Activated CD8-positive, alpha-beta T cell treated with anti-CD3 and anti-CD28 coated beads, Interleukin-2, amount 10 ng/mL, durations not matched to agents 7 days and 5 days (primary cell): ENCODE data around the gene SULT4A1. TPM values are rescaled to one million over a fixed set of nuclear protein-coding genes. Genes with fewer than 3 reads are reported as not detected.

Experiments used
- ATAC-seq: fragments of 150-1000 bp; cut with Tn5 transposase; one replicate; pipeline ENCODE4 v1.10.0; 2021; ENCODE audit warnings: moderate library complexity
- CTCF ChIA-PET: fragments of 350-600 bp; sonication (Branson Sonifier 250); formaldehyde crosslinking; loops from one replicate; lab custom pipeline; 2021; ENCODE audit warnings: antibody characterized with exemption; lab: Charles Lee
- POLR2A ChIA-PET: fragments of 350-600 bp; sonication (Branson Sonifier 250); formaldehyde crosslinking; loops from one replicate; lab custom pipeline; 2021; ENCODE audit warnings: antibody characterized with exemption; lab: Charles Lee
- DNase-seq: peaks from one replicate; pipeline ENCODE4 v3.0.0-alpha.2; 2020
- H3K27ac Mint-ChIP-seq: one replicate; pipeline ENCODE4 v1.8.0; 2021; ENCODE audit warnings: mild to moderate bottlenecking, mixed read lengths
- H3K27me3 Mint-ChIP-seq: one replicate; pipeline ENCODE4 v1.8.0; 2021; ENCODE audit warnings: low read depth, mixed read lengths
- H3K36me3 Mint-ChIP-seq: one replicate; pipeline ENCODE4 v1.8.0; 2021; ENCODE audit warnings: low read depth, mixed read lengths
- H3K4me1 Mint-ChIP-seq: one replicate; pipeline ENCODE4 v1.8.0; 2021; ENCODE audit warnings: low read depth, mixed read lengths
- H3K4me3 Mint-ChIP-seq: one replicate; pipeline ENCODE4 v1.8.0; 2021; ENCODE audit warnings: mild to moderate bottlenecking, mixed read lengths
- H3K9me3 Mint-ChIP-seq: one replicate; pipeline ENCODE4 v1.8.0; 2022; ENCODE audit warnings: mixed read lengths; ENCODE audit not compliant: insufficient read depth
- total RNA-seq, 2 experiments: library from RNA; stranded (reverse); gene quantifications; one replicate each; pipeline ENCODE4 v1.2.3, GENCODE V29; 2021

SULT4A1 gene
- total RNA-seq, 2 experiments from 2014 or later, result not detected

DNA sequence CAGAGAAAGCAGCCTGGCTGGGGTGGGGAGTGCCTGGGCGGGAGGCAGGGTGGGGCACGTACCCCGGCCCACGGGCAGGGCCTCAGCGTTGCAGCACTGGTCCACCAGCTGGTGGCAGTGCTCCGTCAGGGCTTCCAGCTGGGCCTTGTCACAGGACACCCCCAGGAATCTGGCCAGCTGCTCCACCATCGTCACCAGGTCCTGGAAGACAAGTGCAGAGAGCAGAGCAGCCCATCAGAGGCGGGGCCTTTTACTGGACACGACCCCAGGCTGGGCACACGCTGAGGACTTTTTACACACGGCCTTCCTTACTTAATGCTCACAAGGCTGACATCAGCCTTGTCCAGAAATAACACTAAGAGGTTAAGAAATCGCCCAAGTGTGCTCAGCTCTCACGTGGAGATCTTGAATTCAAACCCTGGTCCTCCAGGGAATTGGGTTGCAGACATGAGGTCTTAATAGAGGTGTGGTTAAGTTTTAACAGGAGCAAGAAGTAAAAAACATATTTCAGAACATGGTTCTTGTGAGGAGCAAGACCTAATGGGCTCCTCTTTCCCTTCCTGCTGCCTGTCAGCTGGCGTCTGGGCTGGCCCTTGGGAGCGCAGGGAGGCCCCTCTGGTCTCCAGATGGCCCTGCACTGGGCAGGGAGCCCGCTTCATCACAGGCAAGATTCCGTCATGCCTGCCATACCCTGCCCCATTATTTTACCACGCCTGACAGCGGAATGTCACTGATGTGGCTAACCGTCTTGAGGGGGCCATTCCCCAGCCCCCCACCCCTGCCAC is 33.1 kb downstream of the SULT4A1 start:
- Mint-ChIP-seq H3K9me3 (no peaks in the 10 kb centered on the region), H3K27me3 (peaks cover 3% of the 10 kb centered on the region), H3K36me3 (no peaks in the 10 kb centered on the region), H3K4me1 (no peaks in the 10 kb centered on the region), H3K4me3 (no peak overlapping the region), H3K27ac (no peak overlapping the region)
- ATAC-seq (no peak), DNase-seq (no peak)
- ChIA-PET POLR2A (no interaction called here), CTCF (no interaction called here)

DNA sequence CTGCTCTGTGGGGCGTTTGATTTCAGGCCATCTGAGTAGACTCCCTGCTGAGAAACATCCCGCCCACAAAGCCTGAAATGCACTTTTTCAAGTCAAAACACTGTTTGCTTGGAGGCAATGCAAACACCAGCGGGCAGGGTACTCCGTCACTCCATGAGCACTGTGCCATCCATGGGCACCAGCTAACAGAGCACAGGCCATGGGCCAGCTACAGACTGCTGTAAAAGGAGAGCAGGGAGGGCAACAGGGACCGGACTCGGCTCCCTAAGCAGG is 33.7 kb downstream of the SULT4A1 start:
- CTCF ChIA-PET, result no interaction called here
- DNase-seq, result no peak
- H3K27me3 Mint-ChIP-seq, result peaks cover 3% of the 10 kb centered on the region
- H3K36me3 Mint-ChIP-seq, result no peaks in the 10 kb centered on the region
- H3K9me3 Mint-ChIP-seq, result no peaks in the 10 kb centered on the region
- ATAC-seq, result no peak
- POLR2A ChIA-PET, result no interaction called here
- no peaks in the 10 kb centered on the region for H3K4me1 Mint-ChIP-seq
- H3K4me3 Mint-ChIP-seq, result no peak overlapping the region
- H3K27ac Mint-ChIP-seq, result no peak overlapping the region

DNA sequence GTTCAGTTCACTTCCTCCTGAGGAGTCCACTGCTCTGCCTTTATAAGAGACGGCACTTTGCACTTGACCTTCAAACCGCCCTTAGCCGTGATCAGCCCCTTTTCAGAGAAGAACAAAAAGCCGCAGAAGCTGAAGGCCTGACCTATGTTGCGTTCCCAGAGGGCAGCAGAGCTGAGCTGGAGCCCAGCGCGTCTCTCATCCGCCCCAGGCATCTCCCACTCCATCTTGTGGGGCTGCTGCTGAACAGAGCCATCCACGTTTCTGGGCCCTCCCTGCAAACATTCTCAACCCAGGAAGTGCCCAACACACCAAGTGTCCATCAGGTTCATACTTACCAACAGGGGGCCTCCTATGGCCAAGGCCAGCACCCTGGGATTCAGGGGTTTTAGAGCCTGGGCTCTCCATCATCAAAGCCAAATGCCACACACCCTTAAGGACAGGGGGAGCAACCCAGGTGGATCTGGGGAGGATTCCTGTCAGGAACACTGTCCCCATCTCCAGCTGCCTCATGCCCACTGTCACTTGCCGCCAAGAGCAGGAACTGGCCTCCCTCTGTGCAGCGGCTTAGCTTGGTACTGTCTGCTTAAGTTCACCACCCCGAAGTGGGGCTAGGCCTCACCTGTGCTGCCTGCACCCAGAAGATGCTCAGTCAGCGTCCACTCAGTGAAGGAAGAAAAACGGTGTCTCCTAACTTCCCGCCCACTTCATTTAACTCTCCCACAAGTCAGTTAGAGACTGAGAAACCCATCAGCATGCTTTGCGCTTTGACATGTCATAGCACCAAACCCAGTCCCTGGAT is 34.2 kb downstream of the SULT4A1 start:
- no peak overlapping the region for H3K4me3 Mint-ChIP-seq
- H3K36me3 Mint-ChIP-seq, result no peaks in the 10 kb centered on the region
- ATAC-seq (no peak), DNase-seq (no peak)
- no peaks in the 10 kb centered on the region for H3K4me1 Mint-ChIP-seq
- CTCF ChIA-PET, result no interaction called here
- peaks cover 3% of the 10 kb centered on the region for H3K27me3 Mint-ChIP-seq
- no peaks in the 10 kb centered on the region for H3K9me3 Mint-ChIP-seq
- POLR2A ChIA-PET, result no interaction called here
- H3K27ac Mint-ChIP-seq, result no peak overlapping the region

DNA sequence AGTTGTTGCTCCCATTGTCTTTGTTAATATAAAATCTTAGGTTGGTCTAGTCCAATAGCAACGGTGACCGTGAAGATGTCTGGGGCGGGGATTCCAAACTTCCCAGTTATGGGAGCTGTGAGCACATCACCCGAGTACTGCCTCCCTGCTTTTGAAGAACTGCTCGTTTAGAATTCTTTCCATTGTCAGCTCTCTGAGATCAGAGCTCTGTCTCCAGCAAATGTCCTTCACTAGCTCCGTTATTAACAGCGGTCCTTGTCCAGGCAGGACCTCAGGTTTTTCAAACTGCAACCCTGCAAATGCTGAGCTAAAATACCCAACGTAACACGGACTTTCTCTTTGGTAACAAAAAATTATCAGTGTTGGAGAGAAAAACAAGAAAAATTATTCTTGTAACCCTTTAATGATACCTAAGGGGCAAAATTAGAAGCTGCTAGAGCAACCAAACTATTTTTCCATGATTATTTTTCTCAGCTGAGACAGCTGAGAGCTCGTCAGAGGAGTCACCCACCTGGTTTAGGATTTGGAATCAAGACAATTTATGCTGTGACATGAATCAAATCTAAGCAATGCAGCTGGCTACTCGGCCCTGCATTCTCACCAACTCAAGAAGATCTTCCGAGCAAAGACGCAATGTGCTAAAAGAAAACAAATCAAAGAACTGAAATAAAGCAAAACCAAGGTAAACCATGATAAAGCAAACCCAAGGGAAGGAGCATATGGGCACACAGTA is 35.1 kb downstream of the SULT4A1 start:
- no peak overlapping the region for H3K27ac Mint-ChIP-seq
- no peaks in the 10 kb centered on the region for H3K9me3 Mint-ChIP-seq
- ChIA-PET CTCF (interaction anchor here (0.7 to 1.2 kb wide), 2 partner anchors 55 to 119 kb away, joined by 3 read pairs; no protein-coding TSS in a partner anchor), POLR2A (no interaction called here)
- H3K4me1 Mint-ChIP-seq, result no peaks in the 10 kb centered on the region
- no peak for DNase-seq
- no peak overlapping the region for H3K4me3 Mint-ChIP-seq
- no peak for ATAC-seq
- H3K27me3 Mint-ChIP-seq, result peaks cover 3% of the 10 kb centered on the region
- no peaks in the 10 kb centered on the region for H3K36me3 Mint-ChIP-seq

DNA sequence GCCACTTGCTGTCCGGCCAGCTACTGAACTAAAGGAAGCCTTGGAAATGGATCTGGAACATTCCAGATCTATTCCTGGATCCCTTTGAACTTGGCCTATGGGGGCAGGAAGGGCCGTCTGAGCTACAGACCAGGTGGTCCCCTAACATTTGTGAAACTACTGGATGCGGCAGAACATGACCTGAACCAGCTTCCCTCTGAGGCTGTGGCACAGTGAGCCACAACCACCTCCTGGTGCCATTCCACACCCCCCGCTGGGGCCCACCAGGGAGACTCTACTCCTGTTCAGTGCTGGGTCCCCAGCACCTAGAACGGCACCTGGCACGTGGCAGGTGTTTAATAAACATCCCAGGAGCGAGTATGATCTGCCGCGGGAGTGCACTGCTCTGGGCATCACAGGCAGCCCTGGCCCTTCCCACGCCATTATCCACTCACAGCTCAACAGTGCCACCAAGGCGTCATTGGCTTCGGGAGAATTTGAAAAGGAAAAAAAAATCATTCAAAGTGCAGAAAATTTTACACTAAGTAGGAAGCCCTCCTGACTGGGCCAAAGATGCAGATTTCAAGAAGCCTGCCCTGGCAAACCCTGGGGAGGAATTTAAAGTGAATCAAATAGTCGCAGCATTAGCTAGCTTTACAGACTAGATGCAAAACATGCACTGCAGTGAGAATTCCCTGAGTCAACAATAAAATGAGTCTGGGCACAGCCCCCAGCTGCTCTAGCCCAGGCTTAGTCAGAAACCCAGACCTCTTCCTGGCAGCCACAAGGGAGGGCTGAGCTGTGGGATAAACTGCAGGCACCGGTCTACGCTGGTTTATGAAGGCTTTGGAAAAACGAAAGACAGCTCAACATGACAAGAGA is 35.9 kb downstream of the SULT4A1 start:
- ChIA-PET CTCF (interaction anchor here (0.7 to 1.2 kb wide), 2 partner anchors 56 to 120 kb away, joined by 3 read pairs; no protein-coding TSS in a partner anchor), POLR2A (no interaction called here)
- no peak for ATAC-seq
- peaks cover 3% of the 10 kb centered on the region for H3K27me3 Mint-ChIP-seq
- no peak overlapping the region for H3K27ac Mint-ChIP-seq
- no peaks in the 10 kb centered on the region for H3K4me1 Mint-ChIP-seq
- DNase-seq, result no peak
- H3K4me3 Mint-ChIP-seq, result no peak overlapping the region
- no peaks in the 10 kb centered on the region for H3K36me3 Mint-ChIP-seq
- H3K9me3 Mint-ChIP-seq, result no peaks in the 10 kb centered on the region

DNA sequence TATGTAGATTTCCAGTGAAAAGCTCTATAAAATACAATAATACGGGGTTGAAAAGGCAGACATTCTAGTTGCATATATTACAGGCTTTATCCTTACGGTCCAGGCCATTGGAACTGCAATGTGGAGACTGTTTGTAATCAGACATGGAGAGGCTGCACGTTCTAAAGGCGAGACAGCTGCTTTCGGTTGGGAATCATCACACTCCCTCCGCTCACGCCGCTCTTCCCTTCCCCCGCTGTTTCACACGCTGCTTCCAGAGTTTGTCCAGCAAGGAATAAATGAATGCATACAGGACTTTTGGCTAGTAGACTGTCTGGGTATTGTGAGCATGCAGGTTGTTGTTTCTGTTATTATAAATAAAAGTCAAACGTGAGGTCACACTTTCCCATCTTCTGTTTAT is 36.7 kb downstream of the SULT4A1 start:
- POLR2A ChIA-PET, result no interaction called here
- Mint-ChIP-seq H3K27ac (no peak overlapping the region), H3K36me3 (no peaks in the 10 kb centered on the region), H3K27me3 (peaks cover 3% of the 10 kb centered on the region), H3K9me3 (no peaks in the 10 kb centered on the region), H3K4me3 (no peak overlapping the region), H3K4me1 (no peaks in the 10 kb centered on the region)
- DNase-seq (no peak), ATAC-seq (no peak)
- CTCF ChIA-PET, result no interaction called here

DNA sequence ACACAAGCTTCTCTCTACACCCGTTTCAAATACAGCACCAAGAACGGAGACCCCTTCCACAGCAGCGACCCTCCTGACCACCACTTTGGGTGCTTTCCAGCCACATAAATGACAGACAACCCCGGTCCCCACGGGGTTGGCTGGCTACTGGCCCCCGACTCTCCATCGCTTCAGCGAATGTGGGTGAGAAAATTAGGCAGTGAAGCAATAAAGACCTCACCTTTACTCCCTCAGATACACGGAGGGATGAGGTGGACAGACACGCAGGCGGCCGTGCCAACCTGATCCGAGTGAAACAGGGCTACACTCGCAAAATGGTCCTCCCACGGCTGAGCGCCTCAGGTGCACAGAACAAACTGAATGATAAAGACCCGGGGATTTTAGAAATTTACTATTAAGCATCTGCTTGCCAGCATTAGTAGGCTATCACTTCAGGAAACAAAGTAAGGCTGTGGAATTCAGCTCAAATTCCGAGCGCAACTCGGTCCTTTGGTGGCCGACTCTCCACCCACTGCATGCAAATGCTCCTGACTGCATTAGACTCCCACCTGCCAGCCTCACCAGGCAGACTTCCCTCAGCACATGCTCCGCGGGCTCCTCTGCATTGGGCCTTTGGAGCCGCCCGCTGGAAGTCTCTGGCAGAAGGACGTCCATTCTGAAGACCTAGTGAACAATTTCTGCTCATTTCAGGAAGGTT is 37.4 kb downstream of the SULT4A1 start:
- ATAC-seq (no peak), DNase-seq (no peak)
- no peak overlapping the region for H3K4me3 Mint-ChIP-seq
- ChIA-PET POLR2A (no interaction called here), CTCF (no interaction called here)
- peaks cover 3% of the 10 kb centered on the region for H3K27me3 Mint-ChIP-seq
- H3K4me1 Mint-ChIP-seq, result no peaks in the 10 kb centered on the region
- no peak overlapping the region for H3K27ac Mint-ChIP-seq
- no peaks in the 10 kb centered on the region for H3K36me3 Mint-ChIP-seq
- H3K9me3 Mint-ChIP-seq, result no peaks in the 10 kb centered on the region

DNA sequence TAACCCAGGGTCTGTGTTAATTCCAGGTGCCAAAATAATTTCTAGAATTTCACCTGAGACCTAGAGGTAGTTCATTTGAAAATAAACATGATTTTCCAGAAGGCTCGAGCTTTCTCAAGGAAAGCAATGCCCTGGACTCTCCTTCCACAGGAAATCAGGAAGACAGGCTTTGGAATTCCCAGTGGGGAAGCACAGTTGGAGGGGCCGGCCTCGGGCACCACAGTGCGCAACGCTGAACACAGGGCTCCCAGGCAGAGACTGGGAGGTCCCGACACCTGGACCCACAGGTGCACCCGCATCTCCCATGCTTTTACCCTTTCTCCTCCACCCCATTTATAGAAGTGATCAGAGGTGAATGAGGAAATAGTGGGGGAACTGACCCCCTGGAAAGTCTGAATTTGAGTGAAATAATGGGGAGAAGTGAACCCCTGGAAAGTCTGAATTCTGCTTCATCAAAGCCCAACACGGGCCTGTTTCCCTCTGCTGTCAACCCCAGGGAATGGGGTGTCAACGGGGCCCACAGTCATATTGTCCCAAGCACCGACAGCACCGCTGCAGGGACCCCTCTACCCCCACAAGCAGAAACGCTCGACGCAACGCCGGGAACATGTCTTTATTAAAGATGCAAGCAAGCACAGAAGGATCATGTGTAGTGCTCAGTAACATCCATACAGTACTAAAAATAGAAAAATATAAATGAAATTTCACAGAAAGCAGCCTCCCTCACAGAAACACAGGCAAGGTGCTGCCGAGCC is 38.2 kb downstream of the SULT4A1 start:
- Mint-ChIP-seq H3K27ac (no peak overlapping the region), H3K9me3 (no peaks in the 10 kb centered on the region), H3K4me1 (no peaks in the 10 kb centered on the region), H3K27me3 (peaks cover 3% of the 10 kb centered on the region), H3K36me3 (no peaks in the 10 kb centered on the region), H3K4me3 (no peak overlapping the region)
- ATAC-seq, result no peak
- ChIA-PET CTCF (no interaction called here), POLR2A (no interaction called here)
- no peak for DNase-seq

DNA sequence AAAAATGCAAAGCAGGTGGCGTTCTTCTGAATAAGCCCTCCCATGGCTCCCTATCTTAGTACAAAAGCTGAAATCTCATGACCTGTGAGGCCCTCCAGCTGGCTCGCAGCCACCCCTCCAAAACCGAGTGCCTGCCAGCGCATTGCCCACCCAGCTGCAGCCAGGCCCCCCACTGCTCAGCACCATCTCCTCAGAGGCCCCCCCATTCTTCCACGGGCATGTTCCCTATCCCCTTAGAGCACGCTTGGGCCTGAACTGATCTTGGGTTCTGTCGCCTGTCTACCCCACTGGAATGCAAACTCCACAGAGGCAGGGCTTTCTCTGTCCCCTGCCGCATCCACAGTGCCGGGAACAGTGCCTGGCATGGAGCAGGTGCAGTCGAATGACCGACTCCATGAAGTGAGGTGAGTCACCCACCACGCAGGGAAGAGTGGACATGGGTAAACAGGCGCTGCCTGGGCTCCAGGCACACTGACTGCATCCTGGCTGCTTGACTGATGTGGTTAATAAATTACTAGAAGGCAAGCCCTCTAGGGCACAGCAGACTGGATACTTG is 38.9 kb downstream of the SULT4A1 start:
- no peak overlapping the region for H3K27ac Mint-ChIP-seq
- ATAC-seq (no peak), DNase-seq (no peak)
- no peak overlapping the region for H3K4me3 Mint-ChIP-seq
- CTCF ChIA-PET, result no interaction called here
- no peaks in the 10 kb centered on the region for H3K4me1 Mint-ChIP-seq
- H3K27me3 Mint-ChIP-seq, result peaks cover 3% of the 10 kb centered on the region
- no peaks in the 10 kb centered on the region for H3K36me3 Mint-ChIP-seq
- POLR2A ChIA-PET, result no interaction called here
- no peaks in the 10 kb centered on the region for H3K9me3 Mint-ChIP-seq

DNA sequence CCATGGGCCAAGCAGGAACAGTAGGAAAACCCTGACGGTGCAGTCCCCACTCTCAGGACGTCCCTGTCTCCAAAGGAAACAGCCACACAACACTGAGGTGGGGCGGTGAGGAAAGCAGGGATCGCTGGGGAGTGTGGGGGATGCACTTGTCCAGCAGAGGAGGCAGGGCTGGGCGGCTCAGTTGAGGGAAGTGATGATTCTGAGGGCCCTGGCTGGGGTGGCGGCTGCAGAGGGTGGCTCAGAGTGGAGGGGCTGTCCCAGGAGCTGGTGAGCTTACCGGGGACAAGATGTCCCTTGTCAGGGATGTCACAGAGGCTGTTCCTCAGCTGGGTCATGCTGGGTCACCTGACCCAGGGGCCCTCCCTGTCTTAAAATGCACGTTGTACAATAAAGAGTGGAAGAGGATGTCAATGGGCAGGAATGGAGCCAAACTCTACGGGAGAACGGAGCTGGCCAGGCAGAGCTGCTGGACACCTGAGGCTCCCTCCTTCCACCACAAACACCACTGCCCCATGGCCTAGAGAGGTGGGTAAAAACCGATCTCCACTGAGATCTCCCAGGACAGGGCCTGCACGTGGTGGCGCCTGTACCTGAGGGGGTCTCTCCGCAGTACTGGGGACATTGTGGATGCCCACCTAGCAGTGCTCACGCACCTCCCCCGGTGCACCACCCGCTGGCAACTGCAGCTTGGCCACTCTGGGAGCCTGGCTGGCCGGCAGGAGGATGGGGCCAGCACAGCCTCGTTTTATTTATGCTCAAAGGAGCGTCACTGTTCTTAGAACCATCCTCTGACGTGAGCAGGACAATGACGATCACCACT is 40.5 kb downstream of the SULT4A1 start:
- no peaks in the 10 kb centered on the region for H3K9me3 Mint-ChIP-seq
- POLR2A ChIA-PET, result no interaction called here
- H3K4me1 Mint-ChIP-seq, result no peaks in the 10 kb centered on the region
- no peak overlapping the region for H3K4me3 Mint-ChIP-seq
- DNase-seq (no peak), ATAC-seq (no peak)
- CTCF ChIA-PET, result no interaction called here
- no peaks in the 10 kb centered on the region for H3K36me3 Mint-ChIP-seq
- H3K27me3 Mint-ChIP-seq, result no peaks in the 10 kb centered on the region
- no peak overlapping the region for H3K27ac Mint-ChIP-seq
